Skeletal muscle satellite cell (primary cell): Measurements from ENCODE around the gene FZD10.

ENCODE experiments used
- H3K27me3 ChIP-seq: 2 replicates; pipeline ENCODE4 v1.7.0; 2013; ENCODE audit warnings: low read length; ENCODE audit not compliant: control insufficient read depth, insufficient read depth
- H3K36me3 ChIP-seq: 2 replicates; pipeline ENCODE4 v1.7.0; 2013; ENCODE audit warnings: mild to moderate bottlenecking, control low read depth, low read length; ENCODE audit not compliant: insufficient read depth
- H3K4me1 ChIP-seq: 2 replicates; pipeline ENCODE4 v1.7.0; 2013; ENCODE audit warnings: low read length; ENCODE audit not compliant: control insufficient read depth, insufficient read depth
- H3K4me2 ChIP-seq: 2 replicates; pipeline ENCODE4 v1.7.0; 2013; ENCODE audit warnings: mild to moderate bottlenecking, low read length
- H3K4me3 ChIP-seq: 2 replicates; pipeline ENCODE4 v1.7.0; 2013; ENCODE audit warnings: low read length
- H3K9ac ChIP-seq: 2 replicates; pipeline ENCODE4 v1.7.0; 2013; ENCODE audit warnings: mild to moderate bottlenecking, low read depth, low read length, moderate library complexity
- H3K9me3 ChIP-seq: replicated peaks from 2 replicates; pipeline ENCODE4 v1.7.0; 2013; ENCODE audit warnings: mild to moderate bottlenecking, control low read depth, low read length

FZD10 gene

GRCh38 chr12:130186651-130187268, 24.5 kb downstream of the FZD10 start:
- Histone ChIP-seq H3K27me3 (no peaks in the 10 kb centered on the region), H3K4me2 (no peak overlapping the region), H3K4me1 (no peaks in the 10 kb centered on the region), H3K4me3 (no peak overlapping the region), H3K9me3 (peaks cover 6% of the 10 kb centered on the region), H3K36me3 (no peaks in the 10 kb centered on the region), H3K9ac (no peak overlapping the region)

- Histone ChIP-seq H3K4me2 (no peak overlapping the region), H3K36me3 (no peaks in the 10 kb centered on the region), H3K4me1 (no peaks in the 10 kb centered on the region), H3K27me3 (no peaks in the 10 kb centered on the region), H3K4me3 (no peak overlapping the region), H3K9me3 (peaks cover 11% of the 10 kb centered on the region), H3K9ac (no peak overlapping the region)
These were observed 30.5 kb downstream of the FZD10 start for GRCh38 chr12:130192642-130193345.

- Histone ChIP-seq H3K4me1 (no peaks in the 10 kb centered on the region), H3K27me3 (no peaks in the 10 kb centered on the region), H3K4me3 (no peak overlapping the region), H3K4me2 (no peak overlapping the region), H3K9me3 (peaks cover 12% of the 10 kb centered on the region), H3K9ac (no peak overlapping the region), H3K36me3 (no peaks in the 10 kb centered on the region)
These were observed 31.9 kb downstream of the FZD10 start for GRCh38 chr12:130194154-130194553.

GRCh38 chr12:130195369-130195768, 33.1 kb downstream of the FZD10 start:
- no peaks in the 10 kb centered on the region for H3K27me3 ChIP-seq
- no peaks in the 10 kb centered on the region for H3K36me3 ChIP-seq
- no peaks in the 10 kb centered on the region for H3K4me1 ChIP-seq
- peaks cover 16% of the 10 kb centered on the region for H3K9me3 ChIP-seq
- no peak overlapping the region for H3K9ac ChIP-seq
- H3K4me2 ChIP-seq, result no peak overlapping the region
- H3K4me3 ChIP-seq, result no peak overlapping the region

GRCh38 chr12:130195776-130196175, 33.5 kb downstream of the FZD10 start:
- H3K4me1 ChIP-seq, result no peaks in the 10 kb centered on the region
- H3K36me3 ChIP-seq, result no peaks in the 10 kb centered on the region
- H3K9ac ChIP-seq, result no peak overlapping the region
- H3K9me3 ChIP-seq, result peaks cover 16% of the 10 kb centered on the region
- no peaks in the 10 kb centered on the region for H3K27me3 ChIP-seq
- H3K4me3 ChIP-seq, result no peak overlapping the region
- no peak overlapping the region for H3K4me2 ChIP-seq

- Histone ChIP-seq H3K27me3 (no peaks in the 10 kb centered on the region), H3K4me3 (no peak overlapping the region), H3K9me3 (peaks cover 16% of the 10 kb centered on the region), H3K4me1 (no peaks in the 10 kb centered on the region), H3K36me3 (no peaks in the 10 kb centered on the region), H3K9ac (no peak overlapping the region), H3K4me2 (no peak overlapping the region)
These were observed 34.6 kb downstream of the FZD10 start for GRCh38 chr12:130196827-130197226.

- no peaks in the 10 kb centered on the region for H3K36me3 ChIP-seq
- H3K9me3 ChIP-seq, result peaks cover 21% of the 10 kb centered on the region
- no peak overlapping the region for H3K4me3 ChIP-seq
- H3K9ac ChIP-seq, result no peak overlapping the region
- H3K4me1 ChIP-seq, result no peaks in the 10 kb centered on the region
- H3K4me2 ChIP-seq, result no peak overlapping the region
- no peaks in the 10 kb centered on the region for H3K27me3 ChIP-seq
These were observed 35.9 kb downstream of the FZD10 start for GRCh38 chr12:130198026-130198662.

- H3K4me2 ChIP-seq, result no peak overlapping the region
- H3K36me3 ChIP-seq, result no peaks in the 10 kb centered on the region
- H3K4me3 ChIP-seq, result no peak overlapping the region
- no peaks in the 10 kb centered on the region for H3K27me3 ChIP-seq
- H3K9ac ChIP-seq, result no peak overlapping the region
- no peaks in the 10 kb centered on the region for H3K4me1 ChIP-seq
- peaks cover 21% of the 10 kb centered on the region for H3K9me3 ChIP-seq
These were observed 36.4 kb downstream of the FZD10 start for GRCh38 chr12:130198663-130199060.

GRCh38 chr12:130199581-130200390, 37.5 kb downstream of the FZD10 start:
- Histone ChIP-seq H3K4me3 (no peak overlapping the region), H3K9me3 (peaks cover 20% of the 10 kb centered on the region)

GRCh38 chr12:130200445-130200844, 38.2 kb downstream of the FZD10 start:
- no peak overlapping the region for H3K4me3 ChIP-seq
- no peak overlapping the region for H3K9ac ChIP-seq
- H3K36me3 ChIP-seq, result no peaks in the 10 kb centered on the region
- H3K27me3 ChIP-seq, result no peaks in the 10 kb centered on the region
- H3K4me1 ChIP-seq, result no peaks in the 10 kb centered on the region
- no peak overlapping the region for H3K4me2 ChIP-seq
- H3K9me3 ChIP-seq, result peaks cover 27% of the 10 kb centered on the region

More at GRCh38 chr12:130199581-130200390, 37.5 kb downstream of the FZD10 start:
- H3K4me1 ChIP-seq, result no peaks in the 10 kb centered on the region
- no peaks in the 10 kb centered on the region for H3K27me3 ChIP-seq
- no peak overlapping the region for H3K9ac ChIP-seq
- no peaks in the 10 kb centered on the region for H3K36me3 ChIP-seq
- no peak overlapping the region for H3K4me2 ChIP-seq

- Histone ChIP-seq H3K4me2 (no peak overlapping the region), H3K9me3 (peaks cover 30% of the 10 kb centered on the region), H3K27me3 (no peaks in the 10 kb centered on the region), H3K36me3 (no peaks in the 10 kb centered on the region), H3K4me3 (no peak overlapping the region), H3K9ac (no peak overlapping the region), H3K4me1 (no peaks in the 10 kb centered on the region)
These were observed 38.8 kb downstream of the FZD10 start for GRCh38 chr12:130201037-130201436.
